HepG2 (cell line): ENCODE data around the gene GLRX5. TPM values are rescaled to one million over a fixed set of nuclear protein-coding genes. Genes with fewer than 3 reads are reported as not detected.
A peak's percentile ranks its signal among the peaks of the same experiment; 100 is the strongest.

Experiments used
- CHCHD3 ChIP-seq: sonication (generic); formaldehyde crosslinking; IDR thresholded peaks from 2 replicates; pipeline ENCODE4 v1.8.0; 2022; ENCODE audit warnings: mild to moderate bottlenecking, missing genetic modification reagents, moderate library complexity
- FOXK2 ChIP-seq: fragments of 450-650 bp; IDR thresholded peaks from 2 replicates; pipeline ENCODE4 v1.6.1; 2016
- FOXP1 ChIP-seq, 2 experiments: fragments of 450-650 bp in 1 of 2; IDR thresholded peaks; 2 replicates each; pipeline ENCODE4 v1.6.1; 2017 to 2018; ENCODE audit warnings: antibody characterized with exemption in 1 of 2
- GATAD1 ChIP-seq: IDR thresholded peaks from 2 replicates; pipeline ENCODE4 v1.6.1; 2016; ENCODE audit warnings: missing genetic modification reagents, missing compliant biosample characterization
- HNF4G ChIP-seq, 2 experiments: sonication (generic) in 1 of 2; formaldehyde crosslinking in 1 of 2; IDR thresholded peaks; 2 replicates each; pipeline versions ENCODE4 v1.4.0 to v1.6.1; 2011 to 2020; ENCODE audit warnings: borderline replicate concordance in 2 of 2, low read depth in 2 of 2, mild to moderate bottlenecking in 2 of 2, low read length in 1 of 2, missing genetic modification reagents in 1 of 2, moderate library complexity in 1 of 2
- MAFG ChIP-seq: sonication (generic); formaldehyde crosslinking; IDR thresholded peaks from 2 replicates; pipeline ENCODE4 v1.5.1; 2020; ENCODE audit warnings: mild to moderate bottlenecking, missing genetic modification reagents
- NONO ChIP-seq, 2 experiments: fragments of 450-650 bp in 1 of 2; sonication (generic) in 1 of 2; formaldehyde crosslinking in 1 of 2; IDR thresholded peaks in 1 of 2; conservative IDR thresholded peaks in 1 of 2; 2 replicates each; pipeline versions ENCODE4 v1.6.1 to v1.8.0; 2017 to 2022; ENCODE audit warnings: mild to moderate bottlenecking in 1 of 2, missing genetic modification reagents in 1 of 2, moderate library complexity in 1 of 2
- NR2F6 ChIP-seq, 2 experiments: IDR thresholded peaks; 2 replicates each; pipeline ENCODE4 v1.6.1; 2016; ENCODE audit warnings: antibody characterized with exemption in 1 of 2, mild to moderate bottlenecking in 1 of 2
- POGZ ChIP-seq: sonication (generic); formaldehyde crosslinking; IDR thresholded peaks from 2 replicates; pipeline ENCODE4 v1.4.0; 2020; ENCODE audit warnings: mild to moderate bottlenecking, missing genetic modification reagents
- SAP130 ChIP-seq: IDR thresholded peaks from 2 replicates; pipeline ENCODE4 v1.6.1; 2016; ENCODE audit warnings: low read depth
- ZFP37 ChIP-seq: sonication (generic); formaldehyde crosslinking; IDR thresholded peaks from 2 replicates; pipeline ENCODE4 v1.4.0; 2020; ENCODE audit warnings: missing genetic modification reagents, borderline replicate concordance
- ZNF501 ChIP-seq: sonication (generic); formaldehyde crosslinking; IDR thresholded peaks from 2 replicates; pipeline ENCODE4 v1.5.1; 2020; ENCODE audit warnings: mild to moderate bottlenecking, moderate library complexity, missing genetic modification reagents
- ZNF614 ChIP-seq: IDR thresholded peaks from 2 replicates; pipeline ENCODE4 v1.6.1; 2018; ENCODE audit warnings: missing biosample characterization, missing genetic modification reagents, inconsistent platforms, borderline replicate concordance
- polyA plus RNA-seq, 8 experiments: library from polyadenylated mRNA; depleted of rRNA in 3 of 8; stranded (reverse) in 7 of 8; unstranded in 1 of 8; fragments of >200 nt; fragmentation: Illumina TruSeq in 4 of 8; extraction: Trizol in 4 of 8; gene quantifications; 2 replicates each; pipeline versions ENCODE4 v1.2.1 to v1.2.3, GENCODE V29; 2011 to 2016; ENCODE audit warnings: low read depth in 4 of 8, missing spikeins in 1 of 8, mixed read lengths in 1 of 8; ENCODE audit not compliant: insufficient read depth in 1 of 8
- total RNA-seq, 5 experiments: library from RNA; depleted of rRNA; stranded (reverse); fragments of >200 nt; fragmentation: Illumina TruSeq; extraction: Trizol; gene quantifications; 2 replicates each; pipeline ENCODE4 v1.2.3, GENCODE V29; 2016; ENCODE audit warnings: low read depth in 1 of 5
- TF ChIP-seq, protein P1 (sequence below): sonication (generic); formaldehyde crosslinking; IDR thresholded peaks from 2 replicates; pipeline ENCODE4 v1.4.0; 2020; ENCODE audit warnings: missing genetic modification reagents
- TF ChIP-seq, protein P2 (sequence below): sonication (generic); formaldehyde crosslinking; IDR thresholded peaks from 2 replicates; pipeline ENCODE4 v1.5.1; 2020; ENCODE audit warnings: mild to moderate bottlenecking, moderate library complexity, missing genetic modification reagents
- TF ChIP-seq, protein P3 (sequence below): IDR thresholded peaks from 2 replicates; pipeline ENCODE4 v1.6.1; 2016; ENCODE audit warnings: missing compliant biosample characterization, missing genetic modification reagents, borderline replicate concordance
- TF ChIP-seq, protein P4 (sequence below): sonication (generic); formaldehyde crosslinking; IDR thresholded peaks from 2 replicates; pipeline ENCODE4 v1.5.1; 2020; ENCODE audit warnings: missing genetic modification reagents, mild to moderate bottlenecking, borderline replicate concordance

The GLRX5 gene
- total and polyA plus RNA-seq, 2 of the 13 experiments (the other 11 are each of a cell fraction or from before 2014, with no cell fraction given), result 122 to 146 TPM

DNA sequence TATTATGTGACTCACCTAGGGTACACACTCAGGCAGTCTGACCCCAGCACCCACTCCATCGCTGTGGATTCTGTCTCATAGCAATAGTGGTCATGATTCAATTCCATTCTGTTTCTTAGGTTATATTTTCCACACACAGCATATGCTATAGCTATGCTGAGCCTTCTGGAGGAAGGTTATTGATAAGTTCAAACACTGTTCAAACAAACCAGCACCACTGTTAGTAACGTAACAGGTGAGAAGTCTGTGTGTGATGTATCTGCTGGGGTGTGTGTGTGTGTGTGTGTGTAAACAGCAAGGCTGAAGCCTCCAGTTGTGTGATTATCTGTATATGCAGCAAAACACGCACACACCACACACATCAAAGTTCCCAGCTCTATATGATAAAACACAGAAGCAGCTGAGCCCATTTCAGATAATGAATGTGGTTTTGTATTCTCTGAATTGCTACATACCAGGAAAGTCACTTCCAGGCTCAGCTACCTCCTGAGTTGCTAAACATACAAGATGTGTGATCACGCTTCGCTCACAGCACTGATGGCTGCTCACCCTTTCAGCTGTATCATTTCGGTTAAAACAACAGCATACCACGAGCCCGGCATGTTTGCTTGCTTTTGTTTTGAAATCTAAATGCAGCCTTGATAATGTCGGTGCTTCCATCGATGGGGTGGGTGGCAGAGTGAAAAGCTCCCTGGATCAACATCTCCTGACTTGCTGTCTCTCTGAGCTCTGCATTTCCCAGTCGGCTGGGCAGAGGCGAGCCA, 11.6 kb upstream of the GLRX5 start (continued):
- TF ChIP-seq, protein P1, sequence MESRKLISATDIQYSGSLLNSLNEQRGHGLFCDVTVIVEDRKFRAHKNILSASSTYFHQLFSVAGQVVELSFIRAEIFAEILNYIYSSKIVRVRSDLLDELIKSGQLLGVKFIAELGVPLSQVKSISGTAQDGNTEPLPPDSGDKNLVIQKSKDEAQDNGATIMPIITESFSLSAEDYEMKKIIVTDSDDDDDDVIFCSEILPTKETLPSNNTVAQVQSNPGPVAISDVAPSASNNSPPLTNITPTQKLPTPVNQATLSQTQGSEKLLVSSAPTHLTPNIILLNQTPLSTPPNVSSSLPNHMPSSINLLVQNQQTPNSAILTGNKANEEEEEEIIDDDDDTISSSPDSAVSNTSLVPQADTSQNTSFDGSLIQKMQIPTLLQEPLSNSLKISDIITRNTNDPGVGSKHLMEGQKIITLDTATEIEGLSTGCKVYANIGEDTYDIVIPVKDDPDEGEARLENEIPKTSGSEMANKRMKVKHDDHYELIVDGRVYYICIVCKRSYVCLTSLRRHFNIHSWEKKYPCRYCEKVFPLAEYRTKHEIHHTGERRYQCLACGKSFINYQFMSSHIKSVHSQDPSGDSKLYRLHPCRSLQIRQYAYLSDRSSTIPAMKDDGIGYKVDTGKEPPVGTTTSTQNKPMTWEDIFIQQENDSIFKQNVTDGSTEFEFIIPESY (CRISPR knock-in tag), result peak; percentile 54; the same call in 1 of the 2 replicates
- no peak for TF ChIP-seq CHCHD3 (CRISPR knock-in tag)
- no peak for TF ChIP-seq POGZ (CRISPR knock-in tag)
- TF ChIP-seq, protein P2, sequence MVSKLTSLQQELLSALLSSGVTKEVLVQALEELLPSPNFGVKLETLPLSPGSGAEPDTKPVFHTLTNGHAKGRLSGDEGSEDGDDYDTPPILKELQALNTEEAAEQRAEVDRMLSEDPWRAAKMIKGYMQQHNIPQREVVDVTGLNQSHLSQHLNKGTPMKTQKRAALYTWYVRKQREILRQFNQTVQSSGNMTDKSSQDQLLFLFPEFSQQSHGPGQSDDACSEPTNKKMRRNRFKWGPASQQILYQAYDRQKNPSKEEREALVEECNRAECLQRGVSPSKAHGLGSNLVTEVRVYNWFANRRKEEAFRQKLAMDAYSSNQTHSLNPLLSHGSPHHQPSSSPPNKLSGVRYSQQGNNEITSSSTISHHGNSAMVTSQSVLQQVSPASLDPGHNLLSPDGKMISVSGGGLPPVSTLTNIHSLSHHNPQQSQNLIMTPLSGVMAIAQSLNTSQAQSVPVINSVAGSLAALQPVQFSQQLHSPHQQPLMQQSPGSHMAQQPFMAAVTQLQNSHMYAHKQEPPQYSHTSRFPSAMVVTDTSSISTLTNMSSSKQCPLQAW (CRISPR knock-in tag), result peak; percentile 21; the same call in 1 of the 2 replicates
- TF ChIP-seq NONO (IDR thresholded peaks at IDR 0.05), result no peak
- no peak; the same call in 1 of the 2 replicates for TF ChIP-seq NONO (CRISPR knock-in tag; conservative IDR thresholded peaks at IDR 0.05)
- TF ChIP-seq SAP130, result peak; percentile 83
- no peak for TF ChIP-seq MAFG (CRISPR knock-in tag)
- peak; percentile 28; the same call in 1 of the 2 replicates for TF ChIP-seq GATAD1 (CRISPR knock-in tag)
- TF ChIP-seq NR2F6 (IDR thresholded peaks at IDR 0.05), result peak; percentile 50
- TF ChIP-seq NR2F6 (CRISPR knock-in tag; IDR thresholded peaks at IDR 0.05), result peak; percentile 81
- TF ChIP-seq FOXP1 (IDR thresholded peaks at IDR 0.05), result no peak
- TF ChIP-seq FOXP1 (CRISPR knock-in tag; IDR thresholded peaks at IDR 0.05), result peak; percentile 56
- TF ChIP-seq HNF4G (IDR thresholded peaks at IDR 0.05; ENCODE audit: borderline replicate concordance, low read depth, low read length), result peak; percentile 28; the same call in 1 of the 2 replicates
- peak; percentile 43; the same call in 1 of the 2 replicates for TF ChIP-seq HNF4G (CRISPR knock-in tag; IDR thresholded peaks at IDR 0.05; ENCODE audit: borderline replicate concordance, low read depth)
- TF ChIP-seq, protein P3, sequence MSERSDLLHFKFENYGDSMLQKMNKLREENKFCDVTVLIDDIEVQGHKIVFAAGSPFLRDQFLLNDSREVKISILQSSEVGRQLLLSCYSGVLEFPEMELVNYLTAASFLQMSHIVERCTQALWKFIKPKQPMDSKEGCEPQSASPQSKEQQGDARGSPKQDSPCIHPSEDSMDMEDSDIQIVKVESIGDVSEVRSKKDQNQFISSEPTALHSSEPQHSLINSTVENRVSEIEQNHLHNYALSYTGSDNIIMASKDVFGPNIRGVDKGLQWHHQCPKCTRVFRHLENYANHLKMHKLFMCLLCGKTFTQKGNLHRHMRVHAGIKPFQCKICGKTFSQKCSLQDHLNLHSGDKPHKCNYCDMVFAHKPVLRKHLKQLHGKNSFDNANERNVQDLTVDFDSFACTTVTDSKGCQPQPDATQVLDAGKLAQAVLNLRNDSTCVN (CRISPR knock-in tag), result 0 out of 2 replicates have a peak, but pooled peaks have one; percentile 16
- peak; percentile 12; the same call in 1 of the 2 replicates for TF ChIP-seq FOXK2
- TF ChIP-seq ZFP37 (CRISPR knock-in tag), result peak; percentile 75; the same call in 1 of the 2 replicates
- TF ChIP-seq ZNF501 (CRISPR knock-in tag), result peak; percentile 44; the same call in 1 of the 2 replicates
- TF ChIP-seq, protein P4, sequence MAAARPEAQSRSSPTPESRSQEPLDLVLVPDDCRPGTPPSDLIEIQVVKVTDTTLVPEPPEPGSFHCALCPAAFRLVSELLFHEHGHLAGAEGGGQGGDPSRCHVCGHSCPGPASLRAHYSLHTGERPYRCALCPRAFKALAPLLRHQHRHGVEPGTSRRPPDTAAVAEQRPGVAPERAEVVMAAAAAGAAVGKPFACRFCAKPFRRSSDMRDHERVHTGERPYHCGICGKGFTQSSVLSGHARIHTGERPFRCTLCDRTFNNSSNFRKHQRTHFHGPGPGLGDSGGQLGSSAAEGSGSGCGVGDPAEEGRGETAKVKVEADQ (CRISPR knock-in tag), result no peak
- peak; percentile 71; the same call in 1 of the 2 replicates for TF ChIP-seq ZNF614 (CRISPR knock-in tag)
